GM19238 (cell line): ENCODE data around the gene IFFO2.

ENCODE experiments used
- DNase-seq: peaks from one replicate; pipeline ENCODE4 v3.0.0; 2011; ENCODE audit warnings: low spot score; ENCODE audit not compliant: insufficient read length

Gene IFFO2

DNA sequence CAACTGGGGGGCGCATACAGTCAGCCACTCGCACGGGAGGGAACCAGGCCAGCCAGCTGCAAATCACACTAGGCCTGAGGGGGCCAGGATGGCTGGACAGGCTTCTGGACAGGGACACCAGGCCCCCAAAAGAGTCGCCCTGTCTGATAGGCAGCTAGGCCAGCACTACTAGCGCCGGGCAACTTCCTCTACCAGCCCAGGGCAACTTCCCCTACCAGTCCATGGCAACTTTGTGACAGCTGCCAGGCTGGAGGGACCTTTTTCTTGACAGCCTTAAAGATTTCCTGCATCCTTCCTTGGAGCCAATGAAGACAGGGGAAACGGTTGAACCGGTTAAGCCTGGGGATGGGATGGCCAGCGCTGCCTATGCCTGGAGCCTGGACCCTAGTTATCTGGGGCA, 5.1 kb downstream of the IFFO2 start:
- DNase-seq: no peak

DNA sequence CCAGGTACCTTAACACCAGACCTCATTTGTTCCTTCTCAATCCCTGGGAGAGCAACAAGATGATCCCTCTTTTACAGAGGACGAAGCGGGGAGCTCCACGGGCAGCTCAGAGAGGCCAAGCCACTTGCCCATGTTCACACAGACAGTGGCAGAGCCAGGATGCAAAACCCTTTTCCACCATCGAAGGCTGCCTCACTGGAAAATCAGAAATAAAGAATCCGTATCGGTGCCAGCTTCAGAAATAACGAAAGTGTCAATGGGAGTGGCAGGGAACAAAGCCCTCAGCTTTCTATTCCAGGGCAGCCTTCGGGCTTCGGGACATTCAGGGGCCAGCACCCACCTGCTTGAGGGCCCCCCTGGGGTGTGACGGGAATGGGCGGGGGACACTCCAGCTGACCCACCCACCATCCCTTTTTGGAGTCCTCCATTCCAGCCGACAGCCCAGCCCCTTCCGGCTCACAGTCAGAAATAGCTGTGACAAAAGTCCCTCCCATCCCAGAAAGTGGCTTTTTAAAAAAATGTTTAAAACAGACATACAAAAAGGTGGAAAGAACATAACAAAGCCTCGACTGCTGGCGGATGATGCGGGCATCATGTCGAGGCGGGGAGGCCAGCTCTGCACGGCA, 6.0 kb downstream of the IFFO2 start:
- DNase-seq: no peak

GRCh38 chr1:18949686-18950400, 6.6 kb downstream of the IFFO2 start:
- peak; percentile 48 for DNase-seq

DNA sequence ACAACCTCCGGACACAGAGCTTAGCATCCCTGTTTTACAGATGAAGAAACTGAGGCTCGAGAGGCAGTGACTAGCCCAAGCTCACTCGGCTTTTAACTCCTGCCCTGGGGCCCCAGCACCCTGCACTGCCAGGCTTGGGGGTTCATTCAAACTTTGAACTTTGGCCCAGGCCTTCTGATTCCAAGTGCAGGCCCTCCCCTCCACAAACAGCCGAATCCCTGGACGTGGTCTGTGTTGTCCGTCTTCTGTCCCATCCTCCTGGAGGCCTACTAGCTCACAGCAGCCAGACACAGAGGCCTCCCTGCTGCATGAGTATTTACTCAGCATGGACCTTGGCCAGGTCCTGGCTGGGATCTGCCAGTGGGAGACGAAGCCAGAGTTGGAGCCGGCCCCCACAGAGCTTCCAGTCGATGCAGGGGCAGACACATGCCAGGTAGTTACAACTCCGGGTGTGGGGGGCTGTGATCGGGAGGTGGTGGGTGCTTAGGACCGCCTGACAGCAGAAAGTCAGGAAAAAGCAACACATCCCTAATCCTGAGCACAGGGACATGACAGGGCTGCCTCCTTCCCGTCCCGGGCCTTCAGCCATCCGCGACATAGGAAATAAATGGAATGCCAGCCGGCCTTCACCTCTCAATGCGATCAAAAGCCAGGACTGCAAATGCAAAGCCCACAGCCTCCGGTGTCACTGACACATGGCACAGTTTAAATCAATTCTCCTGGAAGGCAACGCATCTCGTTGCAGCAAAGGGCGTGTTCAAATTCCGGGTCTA, 7.4 kb downstream of the IFFO2 start:
- no peak for DNase-seq

- DNase-seq: no peak
These were observed 8.2 kb downstream of the IFFO2 start for GRCh38 chr1:18948048-18948912.

GRCh38 chr1:18947570-18947969, 8.9 kb downstream of the IFFO2 start:
- no peak for DNase-seq

GRCh38 chr1:18946550-18947381, 9.7 kb downstream of the IFFO2 start:
- no peak for DNase-seq

DNA sequence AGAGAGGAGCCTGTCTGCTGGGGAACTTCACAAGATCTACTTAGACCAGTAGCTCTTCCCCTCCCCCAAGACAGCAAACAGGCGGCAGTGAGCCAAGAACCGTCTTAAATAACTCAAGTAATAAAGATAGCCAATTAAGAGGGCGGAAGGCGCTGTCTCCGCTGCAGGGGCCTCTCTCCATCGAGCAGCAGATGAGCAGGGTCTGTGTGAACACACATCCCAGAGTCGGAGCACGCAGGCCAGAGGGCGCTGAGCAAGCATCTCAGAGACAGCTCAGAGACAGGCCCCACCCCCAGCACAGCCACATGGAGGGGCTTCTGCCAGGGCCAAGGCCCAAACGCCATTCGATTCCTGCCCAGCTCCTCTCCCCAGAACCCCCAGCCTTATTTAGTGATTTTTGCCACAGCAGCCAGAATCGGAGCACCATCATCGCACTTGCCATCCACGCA, 11.1 kb downstream of the IFFO2 start:
- DNase-seq: no peak

GRCh38 chr1:18944810-18945209, 11.7 kb downstream of the IFFO2 start:
- no peak for DNase-seq

GRCh38 chr1:18943914-18944572, 12.4 kb downstream of the IFFO2 start:
- no peak for DNase-seq

DNA sequence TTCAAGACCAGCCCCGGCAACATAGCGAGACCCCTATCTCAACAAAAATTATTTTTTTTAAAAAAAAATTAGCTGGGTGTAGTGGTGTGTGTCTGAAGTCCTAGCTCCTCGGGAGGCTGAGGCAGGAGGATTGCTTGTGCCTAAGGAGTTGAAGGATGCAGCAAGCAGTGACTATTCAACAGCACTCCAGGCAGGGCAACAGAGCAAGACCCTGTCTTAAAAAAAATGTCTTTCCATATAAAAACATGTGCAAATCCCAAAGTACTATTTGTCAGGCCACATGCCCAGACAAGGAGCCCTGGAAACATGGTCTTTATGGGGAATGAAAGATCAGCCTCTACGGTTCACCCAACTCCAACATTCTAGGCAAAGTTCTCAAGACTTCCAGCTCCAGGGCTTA, 13.3 kb downstream of the IFFO2 start:
- no peak for DNase-seq

DNA sequence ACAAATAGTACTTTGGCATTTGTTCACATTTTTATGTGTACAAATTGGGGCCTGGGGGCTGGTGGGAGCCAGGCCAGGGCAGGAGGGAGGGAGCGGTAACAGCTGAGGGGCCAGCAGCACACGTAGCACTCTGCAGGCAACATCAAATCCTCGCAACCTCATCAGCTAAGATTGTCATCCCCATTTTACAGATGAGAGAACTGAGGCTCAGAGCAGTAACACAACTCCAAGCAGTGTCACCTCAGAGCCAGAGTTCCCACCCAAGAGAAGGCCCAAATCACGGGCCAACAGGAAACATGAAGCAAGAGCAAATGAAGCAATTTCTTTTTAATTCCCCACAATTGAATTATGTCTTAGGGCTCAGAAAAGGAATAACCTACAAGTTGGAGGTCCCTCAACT, 14.1 kb downstream of the IFFO2 start:
- DNase-seq: no peak

GRCh38 chr1:18941221-18942141, 15.0 kb downstream of the IFFO2 start:
- no peak for DNase-seq

DNA sequence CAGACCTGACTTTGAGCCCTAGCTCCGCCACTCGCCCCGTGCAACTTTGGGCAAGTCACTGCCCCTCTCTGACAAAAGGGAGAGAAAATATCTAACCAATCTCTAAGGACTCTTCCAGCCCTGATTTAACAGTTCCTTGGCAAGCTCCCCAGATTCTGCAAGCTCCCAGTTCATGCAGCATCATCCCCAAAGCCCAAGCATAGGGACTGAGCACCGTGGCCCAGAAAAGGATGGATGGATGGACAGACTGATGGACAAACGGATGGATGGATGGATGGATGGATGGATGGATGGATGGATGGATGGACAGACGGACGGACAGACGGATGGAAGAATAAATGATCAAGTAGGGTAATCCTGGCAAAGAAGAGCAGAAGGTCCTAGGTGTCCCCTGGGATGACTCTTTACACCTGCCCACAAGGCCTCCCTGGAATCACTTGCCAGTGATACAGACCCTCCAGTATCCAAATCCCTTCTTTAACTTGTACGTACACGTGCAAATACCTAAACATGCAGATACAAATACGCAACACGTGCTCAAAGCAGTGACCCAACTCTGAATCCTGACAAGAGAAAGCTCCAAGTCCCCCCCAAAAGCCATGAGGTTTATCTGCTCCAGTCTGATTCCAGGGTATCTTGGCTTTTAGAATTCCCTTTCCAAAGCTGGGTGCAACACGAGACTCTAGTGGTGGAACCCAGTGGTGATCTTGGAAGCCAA, 16.0 kb downstream of the IFFO2 start:
- no peak for DNase-seq

- no peak for DNase-seq
These were observed 16.8 kb downstream of the IFFO2 start for GRCh38 chr1:18939398-18940302.

GRCh38 chr1:18938707-18939070, 17.8 kb downstream of the IFFO2 start:
- DNase-seq: no peak

DNA sequence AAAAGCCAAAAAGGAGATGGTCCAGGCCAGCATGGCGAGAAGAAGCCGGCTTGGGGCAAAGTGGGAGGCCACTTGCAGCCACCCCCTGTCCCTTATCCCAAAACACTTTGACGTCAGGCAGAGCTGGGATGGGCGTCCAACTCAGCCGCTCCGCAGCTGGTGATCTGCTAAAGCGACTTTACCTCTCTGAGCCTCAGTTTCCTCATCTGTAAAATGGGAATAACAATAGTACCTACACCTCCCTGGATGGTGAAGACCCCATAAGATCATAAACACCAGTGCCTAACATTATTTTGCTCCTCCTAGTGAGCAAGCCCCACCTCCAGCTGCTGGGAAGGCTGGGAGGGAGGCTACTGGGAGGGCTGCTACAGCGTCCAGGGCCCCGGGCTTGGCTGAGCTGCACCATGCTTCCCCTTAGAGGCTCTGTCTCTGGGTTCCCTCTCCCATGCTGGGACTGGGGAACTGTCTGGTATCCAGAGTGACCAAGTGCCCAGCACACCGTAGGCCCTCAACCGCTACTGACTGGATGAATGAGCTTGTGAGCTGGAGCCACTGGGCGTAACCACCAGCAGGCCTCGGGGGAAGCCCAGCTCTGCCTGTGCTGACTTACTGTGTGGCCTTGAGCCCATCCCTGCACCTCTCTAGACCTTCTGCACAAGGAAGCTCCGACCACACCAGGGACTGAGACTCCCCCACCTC, 18.3 kb downstream of the IFFO2 start:
- DNase-seq: no peak
